Pulmonary artery endothelial cell (primary cell): ENCODE measurements around the gene RCOR1. TPM values are rescaled to one million over a fixed set of nuclear protein-coding genes. Genes with fewer than 3 reads are reported as not detected.

Source experiments
- DNase-seq: peaks from one replicate; pipeline ENCODE4 v3.0.0-alpha.2; 2011; ENCODE audit warnings: low read depth, low spot score
- total RNA-seq: library from RNA; depleted of rRNA; stranded (reverse); fragments of >200 nt; gene quantifications from 2 replicates; pipeline ENCODE4 v1.2.3, GENCODE V29; 2014

The RCOR1 gene
- total RNA-seq, 1 donor from 2014 or later: 12.3 TPM

DNA sequence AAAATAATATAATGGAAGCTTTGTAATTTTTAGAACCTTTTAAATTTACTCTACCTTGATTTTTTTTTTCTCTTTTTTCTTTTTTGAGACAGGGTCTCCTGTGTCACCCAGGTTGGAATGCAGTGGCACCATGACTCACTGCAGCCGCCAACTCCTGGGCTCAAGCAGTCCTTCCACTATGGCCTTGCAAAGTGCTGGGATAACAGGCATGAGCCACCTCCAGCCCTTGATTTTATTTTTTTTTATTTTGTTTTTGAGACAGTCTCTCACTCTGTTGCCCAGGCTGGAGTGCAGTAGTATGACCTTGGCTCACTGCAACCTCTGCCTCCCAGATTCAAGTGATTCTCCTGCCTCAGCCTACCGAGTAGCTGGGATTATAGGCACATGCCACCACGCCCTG lies 119.5 kb downstream of the RCOR1 start:
- DNase-seq: no peak

DNA sequence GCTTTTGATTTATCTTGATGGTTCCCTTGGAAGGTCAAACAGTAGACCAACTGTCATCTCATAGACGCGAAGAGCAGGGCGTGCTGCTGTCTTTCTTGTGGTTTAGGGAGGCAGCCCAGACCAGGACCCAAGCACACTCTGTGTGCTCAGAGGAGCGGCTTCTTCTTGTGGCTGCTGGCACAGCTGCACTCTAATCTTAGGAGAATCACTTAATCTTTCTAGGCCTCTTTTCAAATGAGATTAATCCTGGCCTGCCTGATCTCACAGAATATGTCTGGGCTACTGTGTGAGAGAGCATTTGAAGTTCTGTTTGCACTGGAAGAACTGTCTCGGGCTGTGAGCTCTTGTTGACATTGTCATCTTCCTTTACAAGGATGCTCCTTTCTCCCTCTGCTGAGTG lies 124.8 kb downstream of the RCOR1 start:
- DNase-seq: no peak

DNA sequence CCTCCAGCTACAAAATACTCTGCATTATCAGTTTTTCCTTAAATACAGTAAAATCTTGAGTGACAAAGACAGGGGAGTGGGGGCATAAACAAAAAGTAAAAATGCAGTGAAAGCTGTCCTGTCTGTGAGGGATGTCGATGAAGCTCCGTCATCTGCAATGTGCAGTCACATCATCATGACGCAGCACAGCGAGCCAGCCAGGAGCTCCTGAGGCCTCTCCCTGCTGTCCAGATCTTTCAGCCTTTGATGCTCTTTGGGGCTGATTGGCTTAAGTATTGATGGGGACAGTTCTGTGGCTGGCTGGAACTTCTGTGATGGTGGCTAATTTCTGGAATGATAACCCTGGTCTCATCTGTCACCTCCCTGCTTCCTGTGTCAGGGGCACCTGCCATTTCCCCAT lies 130.2 kb downstream of the RCOR1 start:
- DNase-seq: no peak

DNA sequence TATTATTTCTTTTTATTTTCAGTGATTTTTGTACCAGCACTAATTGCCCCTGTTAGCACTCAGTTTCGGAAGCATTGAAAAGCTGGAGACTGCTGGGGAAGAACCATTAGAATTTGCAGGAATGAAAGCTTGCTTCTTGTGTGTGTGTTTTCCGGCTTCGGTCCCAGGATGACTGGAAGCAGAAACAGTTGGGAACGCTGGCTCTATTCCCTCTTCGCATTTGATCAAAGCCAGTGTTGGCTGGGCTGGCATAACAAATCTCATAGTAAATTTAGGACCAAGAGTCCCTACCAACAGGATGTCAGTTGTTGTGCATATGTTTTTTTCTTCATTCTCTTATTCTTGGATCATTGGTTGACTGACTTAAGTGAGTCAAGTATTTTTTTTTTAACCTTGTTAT lies 131.2 kb downstream of the RCOR1 start:
- DNase-seq: no peak

DNA sequence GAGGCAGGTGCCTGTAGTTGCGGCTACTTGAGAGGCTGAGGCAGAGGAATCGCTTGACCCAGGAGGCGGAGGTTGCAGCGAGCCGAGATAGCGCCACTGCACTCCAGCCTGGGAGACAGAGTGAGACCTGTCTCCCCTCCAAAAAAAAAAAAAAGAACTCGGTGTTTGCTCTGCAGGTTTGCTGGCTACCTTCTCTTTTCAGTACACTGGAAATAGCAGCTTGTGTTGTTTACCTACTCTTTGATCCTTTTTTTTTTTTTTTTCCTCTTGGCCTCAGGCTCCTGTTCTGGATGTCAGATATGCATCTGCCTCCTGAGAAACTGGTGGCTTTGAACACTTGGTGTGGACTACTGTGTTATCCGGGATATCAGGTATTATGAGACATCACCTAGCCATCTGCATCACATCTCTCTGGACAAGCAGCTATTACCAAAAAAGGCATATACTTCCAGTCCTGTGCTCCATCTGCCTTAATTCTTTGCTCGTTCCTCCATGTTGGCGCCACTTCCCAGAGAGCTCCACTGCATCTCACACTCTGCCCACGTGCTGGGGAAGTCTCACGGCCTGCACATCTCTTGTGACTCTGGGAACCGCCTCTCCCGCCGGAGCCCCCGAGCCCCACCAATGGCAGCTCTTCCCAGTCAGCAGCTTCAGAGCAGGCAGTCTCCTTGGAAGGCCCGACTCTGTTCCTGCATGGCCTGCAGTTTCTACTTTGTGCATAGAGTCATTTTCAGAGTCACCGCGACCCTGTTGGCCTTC lies 133.9 kb downstream of the RCOR1 start:
- no peak for DNase-seq

DNA sequence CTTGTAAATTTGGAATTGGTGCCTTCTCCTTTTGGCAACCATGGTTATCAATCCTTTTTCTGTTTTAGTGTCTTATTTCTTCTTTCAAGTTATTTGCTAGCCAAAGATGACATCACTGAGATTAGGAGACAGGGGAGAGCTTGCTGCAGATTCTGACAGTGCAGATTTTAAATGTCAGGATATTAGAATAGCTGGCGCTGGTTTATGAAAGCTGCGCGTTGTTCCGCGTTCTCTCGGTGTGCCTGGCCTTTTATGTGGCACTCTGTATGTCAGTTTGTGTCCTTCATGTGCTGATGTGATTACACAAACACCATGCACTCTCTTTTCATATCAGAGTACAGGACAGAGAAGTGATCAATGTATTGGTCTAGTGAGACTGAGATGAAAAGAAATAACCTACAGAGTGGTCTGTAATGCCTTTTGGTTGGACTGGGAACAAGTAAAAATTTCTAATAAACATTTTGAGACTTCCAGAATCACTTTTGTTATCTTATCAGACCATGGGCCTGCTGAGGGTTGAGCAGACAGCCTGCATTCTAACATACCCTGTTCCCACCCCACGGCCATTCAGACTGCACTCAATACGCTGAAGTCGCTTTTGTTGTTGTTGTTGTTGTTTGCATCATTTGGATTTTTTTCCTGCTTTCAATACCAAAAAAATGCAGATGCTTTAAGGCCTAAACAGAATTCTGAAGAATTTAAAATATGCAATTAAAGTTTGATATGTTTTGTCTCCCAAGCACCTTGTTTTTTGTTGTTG lies 135.1 kb downstream of the RCOR1 start:
- no peak for DNase-seq

DNA sequence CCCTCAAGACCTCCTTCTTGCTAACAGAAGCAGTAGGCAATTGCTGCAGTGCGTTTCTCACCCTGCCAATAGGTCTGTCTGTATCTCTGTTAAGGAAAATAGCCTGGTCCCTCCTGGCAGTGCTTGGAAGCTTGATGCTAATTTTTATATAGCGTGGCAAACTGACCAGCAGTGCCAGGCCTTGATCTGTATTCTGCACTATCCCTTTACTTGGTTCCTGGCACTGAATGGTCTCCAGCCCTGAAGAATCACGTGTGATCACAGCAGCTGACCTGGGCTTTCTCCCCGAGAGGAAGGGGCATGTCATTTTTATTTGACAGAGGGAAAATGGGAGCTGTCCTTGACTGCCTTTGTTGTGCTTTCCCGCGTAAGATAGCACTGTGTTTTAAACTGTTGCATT lies 136.1 kb downstream of the RCOR1 start:
- DNase-seq: no peak

DNA sequence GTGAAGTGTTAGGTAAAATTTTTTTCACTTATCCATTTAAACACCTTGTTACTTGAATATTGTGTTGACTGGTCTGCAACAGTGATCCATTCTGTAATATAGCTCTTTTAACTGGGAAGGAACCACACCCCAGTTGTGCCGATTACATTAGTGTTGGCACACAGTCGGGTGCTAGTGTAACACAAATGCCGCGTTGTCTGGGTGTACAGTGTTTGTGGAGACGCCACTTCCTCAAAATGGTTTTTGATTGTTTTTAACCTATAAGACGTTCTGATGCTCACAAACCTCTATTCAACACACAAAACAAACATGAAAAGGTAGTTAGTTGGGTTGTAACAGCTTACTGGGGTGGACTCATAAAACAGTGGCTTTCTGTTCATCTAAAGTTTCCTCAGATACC lies 136.8 kb downstream of the RCOR1 start:
- DNase-seq: no peak

DNA sequence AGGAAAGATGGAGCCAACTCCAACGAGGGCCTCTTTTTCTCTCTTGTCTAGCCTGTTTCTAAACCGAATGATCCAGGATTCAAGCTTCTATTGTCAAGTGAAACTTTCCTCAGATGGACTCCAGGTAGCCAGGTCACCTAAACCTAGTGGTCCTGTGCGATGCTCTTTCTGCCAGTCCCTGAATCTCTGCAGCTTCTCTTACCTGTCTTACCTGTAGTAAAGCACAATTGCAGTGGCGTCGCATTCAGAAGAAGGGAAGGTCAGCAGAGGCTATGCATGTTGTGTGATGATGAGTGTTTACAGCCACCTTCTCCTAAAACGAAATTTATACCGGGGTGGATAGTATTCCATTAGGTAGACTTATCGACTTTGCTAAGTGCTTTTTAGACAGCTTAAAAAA lies 137.4 kb downstream of the RCOR1 start:
- DNase-seq: no peak

DNA sequence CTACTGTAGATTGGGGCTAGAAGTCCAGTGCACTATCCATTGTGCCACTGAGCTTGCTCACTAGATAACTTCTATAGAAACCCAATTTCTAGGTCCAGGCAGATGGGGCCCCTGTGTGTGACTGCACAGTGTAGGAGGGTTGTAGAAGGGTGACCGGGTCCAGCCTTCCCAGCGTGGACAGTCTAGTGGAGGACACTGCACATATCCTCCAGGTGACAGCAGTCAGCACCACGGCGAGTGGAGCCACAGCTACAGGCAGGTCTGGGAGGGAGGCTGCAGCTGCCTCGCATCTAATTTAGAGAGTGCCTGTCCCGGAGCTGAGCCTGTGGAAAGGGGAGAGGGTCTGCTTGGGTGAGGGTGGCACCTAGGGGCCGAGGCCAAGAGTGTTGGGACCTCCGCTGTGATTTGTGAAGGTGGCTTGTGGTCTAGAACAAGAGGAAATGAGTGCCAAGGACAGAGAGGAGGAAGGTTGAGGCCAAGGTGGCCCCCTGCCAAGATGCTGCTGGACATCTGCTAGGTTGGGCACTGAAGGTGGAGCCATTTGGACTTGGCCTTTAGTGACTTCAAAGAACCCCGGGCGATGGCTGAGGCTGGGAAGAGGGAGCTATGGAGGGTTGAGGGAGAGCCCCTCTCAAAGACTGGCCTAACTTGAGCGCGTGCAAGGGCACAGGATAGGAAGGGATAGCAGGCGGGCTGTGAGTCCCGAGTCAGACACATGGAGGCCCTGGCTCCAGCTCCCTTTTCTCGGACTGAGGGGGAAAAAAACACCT lies 138.8 kb downstream of the RCOR1 start:
- DNase-seq: no peak

DNA sequence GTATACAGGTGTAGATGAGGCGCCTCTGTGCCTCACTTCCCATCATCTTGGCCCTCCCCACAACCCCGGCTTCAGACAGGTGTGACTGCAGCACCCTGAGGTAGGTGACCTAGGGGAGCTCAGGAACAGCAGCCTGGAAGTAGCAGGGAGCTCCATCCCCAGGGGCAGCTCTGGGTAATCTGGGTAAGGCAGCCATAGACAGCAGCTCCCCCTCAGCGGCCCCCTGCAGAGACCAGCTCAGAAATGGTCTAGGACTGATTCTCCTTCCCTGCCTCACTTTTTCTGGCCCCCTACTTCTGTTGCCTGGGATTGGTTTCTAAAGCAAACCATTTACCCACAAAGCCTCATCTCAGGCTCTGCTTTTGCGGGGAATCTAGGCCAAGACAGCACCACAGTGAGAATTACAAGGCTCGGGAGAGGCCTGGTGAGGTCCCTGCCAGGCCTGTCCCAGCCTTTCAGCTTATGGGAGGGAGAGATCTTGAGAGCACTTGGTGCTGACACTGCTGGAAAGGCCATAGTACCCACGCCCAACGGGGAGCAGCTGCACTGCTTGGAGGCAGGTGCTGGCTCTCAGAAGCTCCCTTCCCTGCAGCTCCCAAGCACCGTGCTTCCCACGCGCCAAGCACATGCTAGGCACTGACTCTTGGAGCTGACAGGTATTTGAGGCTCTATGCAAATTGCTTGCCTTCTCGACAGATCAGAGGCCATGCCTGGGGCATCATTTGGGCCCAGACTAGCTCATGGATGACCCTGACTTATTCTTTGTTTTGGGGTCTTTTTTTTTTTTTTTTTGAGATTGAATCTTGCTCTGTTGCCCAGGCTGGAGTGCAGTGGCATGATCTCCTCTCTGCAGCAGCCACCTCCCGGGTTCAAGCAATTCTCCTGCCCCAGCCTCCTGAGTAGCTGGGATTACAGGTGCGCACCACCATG lies 139.7 kb downstream of the RCOR1 start:
- DNase-seq: no peak

DNA sequence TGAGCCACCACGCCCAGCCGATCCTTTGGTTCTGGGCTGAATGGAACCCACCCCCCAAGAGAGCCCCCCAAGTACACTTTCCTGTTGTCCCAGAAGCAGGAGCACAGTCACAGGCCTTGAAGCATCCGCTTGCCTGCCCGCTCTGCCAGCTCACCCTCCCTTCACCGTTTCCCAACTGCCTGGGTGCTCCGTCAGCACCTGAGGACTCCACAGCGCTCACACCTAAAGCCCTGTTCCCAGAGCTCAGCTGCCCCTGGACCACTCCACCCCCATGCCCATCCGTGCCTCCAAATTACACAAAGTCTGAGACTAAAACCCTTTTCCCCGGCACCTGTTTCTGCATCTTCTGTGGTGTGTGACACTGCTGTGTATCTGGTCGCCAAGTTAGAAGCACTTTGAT lies 140.5 kb downstream of the RCOR1 start:
- DNase-seq: no peak

DNA sequence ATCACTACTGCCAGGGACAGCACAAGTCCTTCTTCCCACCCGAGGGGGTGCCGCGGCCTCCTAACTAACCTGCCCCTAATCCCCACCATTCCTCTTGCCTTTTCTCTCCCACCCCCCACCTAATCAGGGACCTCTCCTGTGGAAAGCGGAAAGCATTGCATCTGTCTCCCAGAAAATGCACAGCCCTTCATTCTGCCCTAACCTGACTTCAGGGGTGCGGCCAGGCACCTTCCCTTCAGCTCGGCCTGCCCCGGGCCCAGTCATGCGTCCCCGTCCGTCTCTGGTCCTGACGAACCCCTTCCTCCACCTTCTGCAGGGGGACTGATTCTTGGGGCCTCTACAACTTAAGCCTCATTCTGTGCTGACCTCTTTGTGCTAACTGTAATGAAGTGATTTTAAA lies 140.9 kb downstream of the RCOR1 start:
- no peak for DNase-seq

DNA sequence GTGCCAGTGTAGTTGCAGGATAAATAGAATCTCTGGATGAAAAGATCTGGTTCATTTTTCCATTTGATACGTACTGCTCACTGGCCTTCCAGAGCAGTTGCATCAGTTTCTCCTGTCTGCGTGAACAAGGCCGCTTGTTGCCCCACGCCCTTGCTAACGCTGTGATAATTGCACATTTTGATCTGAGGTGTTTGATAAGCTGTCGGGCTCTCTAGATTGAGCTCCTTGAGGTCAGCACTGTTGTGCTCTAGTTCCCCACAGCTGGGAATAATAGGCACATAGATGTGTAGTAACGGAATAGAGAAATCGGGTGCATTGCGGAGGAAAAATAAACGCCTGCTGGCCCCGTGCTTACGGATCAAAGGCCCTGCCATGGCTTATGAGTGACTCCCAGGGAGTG lies 142.0 kb downstream of the RCOR1 start:
- DNase-seq: no peak

DNA sequence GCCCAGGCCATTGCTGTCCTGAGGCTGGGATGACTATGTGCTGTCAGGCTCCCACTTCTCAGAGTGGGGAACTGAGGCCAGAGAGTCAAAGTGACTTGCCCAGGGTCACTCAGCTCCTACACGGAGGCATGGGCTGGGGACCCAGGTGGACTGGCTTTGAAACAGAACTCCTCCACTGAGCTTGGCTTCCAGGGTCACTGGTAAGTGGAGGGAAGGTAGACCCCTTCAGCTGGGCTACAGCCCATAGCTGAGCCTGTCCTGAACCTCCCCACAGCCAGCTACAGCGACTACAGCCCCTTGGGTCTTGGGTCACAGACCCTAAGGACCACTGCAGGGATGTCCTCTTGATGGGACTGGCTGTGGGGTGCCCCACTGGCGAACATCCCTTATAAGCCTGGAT lies 144.5 kb downstream of the RCOR1 start:
- DNase-seq: no peak

DNA sequence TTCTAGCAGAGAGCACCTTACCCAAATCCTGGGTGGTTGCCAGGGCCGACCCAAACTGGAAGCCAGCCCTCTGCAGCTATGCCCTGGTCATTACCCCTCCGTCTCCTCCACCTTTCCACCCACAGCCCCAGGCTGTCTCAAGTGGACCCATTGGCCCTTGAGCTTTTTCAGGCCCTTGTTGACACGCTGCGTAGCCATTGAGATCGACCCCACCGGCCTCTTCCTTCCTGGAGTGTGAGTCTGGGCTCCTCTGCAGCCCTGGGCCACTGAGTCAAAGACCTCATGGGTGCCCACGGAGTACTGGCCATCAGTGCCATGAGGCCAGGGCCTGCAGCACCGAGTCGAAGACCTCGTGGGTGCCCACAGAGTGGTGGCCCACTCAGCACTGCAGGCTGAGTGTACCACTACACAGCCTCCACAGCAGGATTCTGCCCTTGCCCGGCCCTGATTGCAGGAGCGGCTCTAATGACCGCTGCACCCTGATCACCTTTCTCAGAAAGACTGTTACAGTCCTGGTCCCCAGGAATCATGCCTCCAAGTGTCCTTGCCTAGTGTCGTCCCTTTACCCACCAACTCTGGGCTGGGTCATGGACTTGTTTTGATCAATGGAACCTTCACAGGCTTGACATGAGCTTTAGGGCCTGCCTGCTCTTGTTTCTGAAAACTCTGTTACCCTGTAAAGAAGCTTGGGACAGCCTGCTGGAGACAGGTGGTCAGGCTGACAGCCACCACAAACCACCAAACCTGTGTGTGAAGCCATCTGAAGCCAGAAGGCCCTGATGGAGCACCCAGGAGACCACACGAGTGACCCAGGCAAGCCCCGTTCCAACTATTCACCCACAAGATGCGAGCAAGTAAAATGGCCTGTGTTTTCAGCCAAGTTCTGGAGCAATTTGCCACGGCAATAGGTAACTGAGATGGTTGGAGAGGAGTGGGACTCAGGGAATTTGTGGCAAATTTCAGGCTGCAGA lies 145.2 kb downstream of the RCOR1 start:
- DNase-seq: no peak

DNA sequence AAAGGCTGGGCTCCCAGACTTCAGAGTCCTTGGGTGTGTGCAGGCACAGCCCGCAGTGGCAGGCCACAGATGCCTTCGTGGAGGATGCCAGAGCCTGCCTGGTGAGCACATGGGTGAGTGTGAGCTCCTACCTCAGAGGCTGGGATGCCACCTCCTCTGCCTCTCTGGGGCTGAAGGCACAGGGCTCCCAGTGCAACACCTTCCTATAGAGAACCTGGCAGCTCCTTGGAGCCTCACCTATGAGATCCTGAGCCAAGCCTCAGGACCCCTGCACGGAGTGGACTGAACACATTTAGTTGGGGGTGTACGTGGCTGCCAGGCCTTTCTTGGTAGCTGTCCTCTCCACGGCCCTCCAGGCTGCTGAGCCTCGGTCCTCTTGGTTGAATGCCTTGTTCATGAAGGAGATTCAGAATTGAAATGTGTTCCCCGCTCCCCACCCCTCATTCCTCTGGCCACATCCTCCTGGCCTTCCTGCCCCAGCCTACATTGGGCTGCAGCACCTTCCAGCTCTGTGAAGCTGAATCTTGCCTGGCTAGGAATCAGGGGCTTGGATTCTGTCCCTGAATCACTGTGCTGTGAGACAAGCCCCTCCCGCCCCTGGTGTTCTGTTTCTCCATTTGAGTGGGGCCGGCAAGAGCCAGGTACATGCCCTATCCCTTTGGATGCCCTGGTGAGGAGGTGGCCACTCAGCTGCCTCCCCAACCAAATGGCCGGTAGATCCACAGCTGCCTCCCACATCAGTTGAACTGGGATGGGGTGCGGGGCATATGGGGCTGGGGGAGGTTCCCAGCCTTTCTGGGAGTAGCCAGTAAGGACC lies 146.1 kb downstream of the RCOR1 start:
- no peak for DNase-seq

DNA sequence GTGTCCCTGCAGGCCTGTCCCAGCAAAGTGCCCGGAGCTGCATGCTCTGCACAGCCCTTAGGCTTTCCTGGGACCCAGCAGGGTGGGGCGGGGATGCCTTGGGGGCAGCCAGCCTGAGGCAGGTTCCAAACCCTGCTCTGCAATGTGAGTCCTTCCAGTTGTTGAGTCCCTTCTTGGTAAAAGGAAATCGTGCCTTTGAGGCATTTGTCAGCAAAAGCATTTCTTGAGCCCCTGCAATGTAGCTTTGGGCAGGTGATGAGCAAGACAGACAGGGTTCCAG lies 146.7 kb downstream of the RCOR1 start:
- DNase-seq: no peak

DNA sequence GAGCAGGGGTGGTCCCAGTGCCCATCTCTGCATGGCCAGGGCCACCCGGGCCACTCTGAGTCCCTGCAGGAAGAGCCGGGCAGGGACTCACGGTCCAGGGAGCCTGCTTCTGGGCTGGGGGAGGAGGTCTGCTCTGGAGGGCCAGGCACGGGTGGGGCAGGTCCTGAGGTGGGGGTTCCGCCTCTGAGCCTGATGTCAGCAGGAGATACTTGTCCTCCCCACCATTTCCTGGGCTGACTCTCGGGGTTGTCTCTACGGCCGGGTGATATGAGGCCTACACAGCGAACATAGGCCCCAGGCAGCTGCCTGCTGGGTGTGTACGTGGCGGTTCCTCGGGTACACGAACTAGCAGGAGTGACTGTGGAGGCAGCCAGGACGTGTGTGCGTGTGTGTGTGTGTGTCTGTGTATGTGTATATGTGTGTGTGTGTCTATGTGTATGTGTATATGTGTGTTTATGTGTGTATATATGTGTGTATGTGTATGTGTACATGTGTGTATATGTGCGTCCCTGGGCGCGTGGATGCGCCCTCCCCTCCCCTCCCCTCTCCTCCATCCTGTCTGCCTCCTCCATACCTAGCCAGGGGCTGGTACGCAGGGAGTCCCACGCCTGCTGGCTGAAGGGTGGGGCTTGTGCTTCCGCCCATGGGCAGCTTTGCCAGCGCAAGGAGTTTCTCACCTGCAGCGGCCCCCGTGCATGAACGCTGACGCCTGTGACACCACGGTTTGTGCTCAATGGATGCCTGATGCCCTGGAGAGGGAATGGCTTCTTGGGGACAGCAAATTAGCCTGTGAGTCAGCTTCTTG lies 154.4 kb downstream of the RCOR1 start:
- DNase-seq: no peak
